NCI-H2196 (cell line): Measurements from ENCODE around the gene CDH23.

Experiments used
- DNase-seq: peaks from one replicate; lab custom pipeline; 2025; ENCODE audit not compliant: unreplicated experiment; lab: John Stamatoyannopoulos, UW

Gene CDH23

GRCh38 chr10:71818674-71819260 is 422.0 kb downstream of the CDH23 start:
- DNase-seq = no peak

- DNase-seq = no peak
Observed at GRCh38 chr10:71819441-71819861, 422.7 kb downstream of the CDH23 start.

- no peak for DNase-seq
Observed at GRCh38 chr10:71819985-71820384, 423.3 kb downstream of the CDH23 start.

- no peak for DNase-seq
Observed at GRCh38 chr10:71820966-71821365, 424.2 kb downstream of the CDH23 start.

- DNase-seq = no peak
Observed at GRCh38 chr10:71821909-71822763, 425.4 kb downstream of the CDH23 start.

- no peak for DNase-seq
Observed at GRCh38 chr10:71823356-71823755, 426.6 kb downstream of the CDH23 start.

- no peak for DNase-seq
Observed at GRCh38 chr10:71824333-71824732, 427.6 kb downstream of the CDH23 start.

- no peak for DNase-seq
Observed at GRCh38 chr10:71825217-71825616, 428.5 kb downstream of the CDH23 start.

GRCh38 chr10:71827852-71828251 is 431.1 kb downstream of the CDH23 start:
- DNase-seq = no peak

GRCh38 chr10:71828702-71829101 is 432.0 kb downstream of the CDH23 start:
- no peak for DNase-seq

- DNase-seq = no peak
Observed at GRCh38 chr10:71829171-71829570, 432.5 kb downstream of the CDH23 start.

GRCh38 chr10:71829896-71830295 is 433.2 kb downstream of the CDH23 start:
- DNase-seq = no peak

- no peak for DNase-seq
Observed at GRCh38 chr10:71830726-71831125, 434.0 kb downstream of the CDH23 start.

GRCh38 chr10:71831646-71832552 is 435.2 kb downstream of the CDH23 start:
- no peak for DNase-seq

- DNase-seq = no peak
Observed at GRCh38 chr10:71832967-71833366, 436.2 kb downstream of the CDH23 start.

- DNase-seq = no peak
Observed at GRCh38 chr10:71833451-71834342, 437.0 kb downstream of the CDH23 start.

- no peak for DNase-seq
Observed at GRCh38 chr10:71834343-71834674, 437.6 kb downstream of the CDH23 start.

GRCh38 chr10:71835671-71836595 is 439.2 kb downstream of the CDH23 start:
- DNase-seq = peak; percentile 16

- no peak for DNase-seq
Observed at GRCh38 chr10:71836596-71836974, 439.9 kb downstream of the CDH23 start.
